ENCODE results near the gene SLC4A4. TPM values are rescaled to one million over a fixed set of nuclear protein-coding genes. Genes with fewer than 3 reads are reported as not detected.

Gene SLC4A4
- total RNA-seq, 2 donors from 2014 or later, result 21.7 to 27.3 TPM

GRCh38 chr4:71526637-71527406 is 188.0 kb downstream of the SLC4A4 start:
- no peak for TF ChIP-seq CTCF (IDR thresholded peaks at IDR 0.05)
- Histone ChIP-seq H3K27ac (no peak overlapping the region), H3K27me3 (no peaks in the 10 kb centered on the region), H3K4me3 (no peak overlapping the region), H3K4me1 (no peaks in the 10 kb centered on the region), H3K9me3 (no peaks in the 10 kb centered on the region), H3K36me3 (no peaks in the 10 kb centered on the region)
- no peak for DNase-seq (ENCODE audit: low spot score)

GRCh38 chr4:71532407-71532806 is 193.6 kb downstream of the SLC4A4 start:
- Histone ChIP-seq H3K4me1 (no peaks in the 10 kb centered on the region), H3K27me3 (no peaks in the 10 kb centered on the region), H3K9me3 (no peaks in the 10 kb centered on the region), H3K4me3 (no peak overlapping the region), H3K36me3 (no peaks in the 10 kb centered on the region), H3K27ac (no peak overlapping the region)
- no peak for TF ChIP-seq CTCF (IDR thresholded peaks at IDR 0.05)
- DNase-seq (ENCODE audit: low spot score), result no peak

GRCh38 chr4:71533121-71533520 is 194.3 kb downstream of the SLC4A4 start:
- no peak for DNase-seq (ENCODE audit: low spot score)
- no peak for TF ChIP-seq CTCF (IDR thresholded peaks at IDR 0.05)
- no peaks in the 10 kb centered on the region for H3K4me1 ChIP-seq

GRCh38 chr4:71537551-71538065 is 198.8 kb downstream of the SLC4A4 start:
- TF ChIP-seq CTCF (IDR thresholded peaks at IDR 0.05), result no peak
- Histone ChIP-seq H3K4me3 (no peak overlapping the region), H3K4me1 (no peaks in the 10 kb centered on the region), H3K27ac (no peak overlapping the region), H3K27me3 (no peaks in the 10 kb centered on the region), H3K36me3 (no peaks in the 10 kb centered on the region), H3K9me3 (no peaks in the 10 kb centered on the region)
- DNase-seq (ENCODE audit: low spot score), result no peak

More at GRCh38 chr4:71533121-71533520, 194.3 kb downstream of the SLC4A4 start:
- H3K9me3 ChIP-seq, result no peaks in the 10 kb centered on the region
- H3K36me3 ChIP-seq, result no peaks in the 10 kb centered on the region
- H3K27me3 ChIP-seq, result no peaks in the 10 kb centered on the region
- no peak overlapping the region for H3K27ac ChIP-seq
- H3K4me3 ChIP-seq, result no peak overlapping the region

- H3K27ac ChIP-seq, result no peak overlapping the region
- DNase-seq (ENCODE audit: low spot score), result no peak
- H3K9me3 ChIP-seq, result no peaks in the 10 kb centered on the region
- no peaks in the 10 kb centered on the region for H3K36me3 ChIP-seq
- H3K27me3 ChIP-seq, result no peaks in the 10 kb centered on the region
- no peak overlapping the region for H3K4me3 ChIP-seq
- H3K4me1 ChIP-seq, result no peaks in the 10 kb centered on the region
- TF ChIP-seq CTCF (IDR thresholded peaks at IDR 0.05), result no peak
These were observed 199.7 kb downstream of the SLC4A4 start for GRCh38 chr4:71538528-71538927.
